H9 (cell line): ENCODE measurements around the gene ENTPD1. TPM values are rescaled to one million over a fixed set of nuclear protein-coding genes. Genes with fewer than 3 reads are reported as not detected.

Source experiments
- DNase-seq: peaks from one replicate; pipeline ENCODE4 v3.0.0-alpha.2; 2017
- H2AFZ ChIP-seq: one replicate; pipeline ENCODE4 v1.6.1; 2013; ENCODE audit warnings: mild to moderate bottlenecking, low read length, control low read depth, moderate library complexity
- H2AK5ac ChIP-seq: 2 replicates; pipeline ENCODE4 v1.6.1; 2013; ENCODE audit warnings: low read length, control low read depth, mixed read lengths; ENCODE audit not compliant: insufficient read length
- H2BK120ac ChIP-seq: one replicate; pipeline ENCODE4 v1.6.1; 2013; ENCODE audit warnings: low read depth, mild to moderate bottlenecking, low read length, control low read depth, inconsistent platforms; ENCODE audit not compliant: poor library complexity, severe bottlenecking
- H2BK12ac ChIP-seq: 2 replicates; pipeline ENCODE4 v1.6.1; 2013; ENCODE audit warnings: low read length, control low read depth, mixed read lengths, low read depth; ENCODE audit not compliant: insufficient read length
- H2BK15ac ChIP-seq: 2 replicates; pipeline ENCODE4 v1.6.1; 2013; ENCODE audit warnings: low read depth, low read length, control low read depth
- H2BK20ac ChIP-seq: one replicate; pipeline ENCODE4 v1.6.1; 2013; ENCODE audit warnings: low read depth, mild to moderate bottlenecking, low read length, control low read depth, inconsistent platforms; ENCODE audit not compliant: poor library complexity, severe bottlenecking
- H2BK5ac ChIP-seq: 2 replicates; pipeline ENCODE4 v1.6.1; 2013; ENCODE audit warnings: low read length, control low read depth, mixed read lengths; ENCODE audit not compliant: insufficient read length
- H3K14ac ChIP-seq: 2 replicates; pipeline ENCODE4 v1.6.1; 2013; ENCODE audit warnings: low read length, control low read depth; ENCODE audit not compliant: insufficient read depth
- H3K18ac ChIP-seq: 2 replicates; pipeline ENCODE4 v1.6.1; 2013; ENCODE audit warnings: low read depth, mild to moderate bottlenecking, mixed read lengths, low read length, control low read depth; ENCODE audit not compliant: insufficient read length
- H3K23ac ChIP-seq: 2 replicates; pipeline ENCODE4 v1.6.1; 2013; ENCODE audit warnings: low read length, control low read depth, mixed read lengths, low read depth; ENCODE audit not compliant: insufficient read length
- H3K23me2 ChIP-seq: 2 replicates; pipeline ENCODE4 v1.6.1; 2013; ENCODE audit warnings: low read depth, mild to moderate bottlenecking, mixed read lengths, low read length, control low read depth; ENCODE audit not compliant: insufficient read length, poor library complexity, severe bottlenecking
- H3K27ac ChIP-seq: 2 replicates; pipeline ENCODE4 v1.5.1; 2013; ENCODE audit warnings: low read length, control low read depth, mixed read lengths, low read depth; ENCODE audit not compliant: insufficient read length
- H3K27me3 ChIP-seq: 2 replicates; pipeline ENCODE4 v1.6.1; 2013; ENCODE audit warnings: low read length, control low read depth, inconsistent platforms; ENCODE audit not compliant: insufficient read depth
- H3K4ac ChIP-seq: 2 replicates; pipeline ENCODE4 v1.6.1; 2013; ENCODE audit warnings: low read depth, mild to moderate bottlenecking, control low read depth, inconsistent platforms, low read length, moderate library complexity
- H3K4me1 ChIP-seq: 2 replicates; pipeline ENCODE4 v1.6.1; 2013; ENCODE audit warnings: low read length, control low read depth, inconsistent platforms; ENCODE audit not compliant: insufficient read depth
- H3K4me2 ChIP-seq: 2 replicates; pipeline ENCODE4 v1.6.1; 2013; ENCODE audit warnings: low read length, control low read depth, mixed read lengths; ENCODE audit not compliant: insufficient read length, insufficient read depth
- H3K56ac ChIP-seq: 2 replicates; pipeline ENCODE4 v1.6.1; 2013; ENCODE audit warnings: low read depth, mild to moderate bottlenecking, mixed read lengths, low read length, control low read depth; ENCODE audit not compliant: insufficient read length
- H3K79me1 ChIP-seq: 2 replicates; pipeline ENCODE4 v1.6.1; 2013; ENCODE audit warnings: low read depth, mild to moderate bottlenecking, moderate library complexity, low read length, control low read depth, inconsistent platforms; ENCODE audit not compliant: insufficient read depth, poor library complexity, severe bottlenecking
- H3K79me2 ChIP-seq: 2 replicates; pipeline ENCODE4 v1.6.1; 2013; ENCODE audit warnings: low read length, control low read depth, inconsistent platforms; ENCODE audit not compliant: insufficient read depth
- H3K9ac ChIP-seq: 2 replicates; pipeline ENCODE4 v1.6.1; 2013; ENCODE audit warnings: low read length, control low read depth, mixed read lengths; ENCODE audit not compliant: insufficient read length; ENCODE audit errors: extremely low read depth
- H3K9me3 ChIP-seq: one replicate; pipeline ENCODE4 v1.6.1; 2013; ENCODE audit warnings: low read depth, low read length, inconsistent platforms; ENCODE audit not compliant: control insufficient read depth
- H3T11ph ChIP-seq: one replicate; pipeline ENCODE4 v1.6.1; 2013; ENCODE audit warnings: mild to moderate bottlenecking, low read length, control low read depth, inconsistent platforms
- H4K20me1 ChIP-seq: one replicate; pipeline ENCODE4 v1.6.1; 2013; ENCODE audit not compliant: control insufficient read depth, insufficient read length, insufficient read depth
- H4K5ac ChIP-seq: 2 replicates; pipeline ENCODE4 v1.6.1; 2013; ENCODE audit warnings: low read depth, mild to moderate bottlenecking, mixed read lengths, low read length, control low read depth; ENCODE audit not compliant: insufficient read length
- H4K8ac ChIP-seq: replicated peaks from 2 replicates; pipeline ENCODE4 v1.6.1; 2013; ENCODE audit warnings: low read length, control low read depth, mixed read lengths, low read depth; ENCODE audit not compliant: insufficient read length
- H4K91ac ChIP-seq: 2 replicates; pipeline ENCODE4 v1.6.1; 2013; ENCODE audit warnings: low read depth, mild to moderate bottlenecking, moderate library complexity, mixed read lengths, low read length, control low read depth; ENCODE audit not compliant: insufficient read length
- H3K27ac Mint-ChIP-seq, 3 experiments: 2 replicates in 2 of 3; 3 replicates in 1 of 3; pipeline ENCODE4 v1.8.0; 2020 to 2021; ENCODE audit warnings: mixed read lengths in 3 of 3, mild to moderate bottlenecking in 1 of 3, moderate library complexity in 1 of 3
- H3K27me3 Mint-ChIP-seq: 2 replicates; pipeline ENCODE4 v1.8.0; 2021; ENCODE audit warnings: low read depth, mild to moderate bottlenecking, moderate library complexity, mixed read lengths
- H3K36me3 Mint-ChIP-seq, 3 experiments: 2 replicates in 2 of 3; 3 replicates in 1 of 3; pipeline ENCODE4 v1.8.0; 2020 to 2021; ENCODE audit warnings: low read depth in 3 of 3, mixed read lengths in 3 of 3; ENCODE audit not compliant: insufficient read depth in 1 of 3
- H3K4me1 Mint-ChIP-seq, 2 experiments: 2 replicates each; pipeline ENCODE4 v1.8.0; 2020; ENCODE audit warnings: mixed read lengths in 2 of 2
- H3K4me3 Mint-ChIP-seq, 2 experiments: 2 replicates in 1 of 2; 3 replicates in 1 of 2; pipeline ENCODE4 v1.8.0; 2020 to 2021; ENCODE audit warnings: mild to moderate bottlenecking in 2 of 2, mixed read lengths in 2 of 2, moderate library complexity in 1 of 2
- H3K9me3 Mint-ChIP-seq, 2 experiments: 2 replicates in 1 of 2; 3 replicates in 1 of 2; pipeline ENCODE4 v1.8.0; 2020; ENCODE audit warnings: mild to moderate bottlenecking in 2 of 2, mixed read lengths in 2 of 2, moderate library complexity in 1 of 2
- WGBS: extraction: QIAGEN DNeasy Blood & Tissue Kit; methylation state at CpG from one replicate; pipeline ENCODE4 v1.1.7; 2013; ENCODE audit warnings: missing lambda C conversion rate, low lambda C conversion rate, mixed read lengths; ENCODE audit not compliant: insufficient read length; ENCODE audit errors: extremely low coverage; 5-methylcytosine and 5-hydroxymethylcytosine counted together
- total RNA-seq: library from RNA; stranded (reverse); gene quantifications from 2 replicates; pipeline ENCODE4 v1.2.1, GENCODE V29; 2021
- TF ChIP-seq, protein P1 (sequence below): fragments of 200-600 bp; sonication (generic); conservative IDR thresholded peaks from 3 replicates; pipeline ENCODE4 v1.8.0; 2021; ENCODE audit warnings: antibody characterized with exemption, mild to moderate bottlenecking

ENTPD1 gene
- total RNA-seq, 1 experiment from 2014 or later, result 1.9 TPM

DNA sequence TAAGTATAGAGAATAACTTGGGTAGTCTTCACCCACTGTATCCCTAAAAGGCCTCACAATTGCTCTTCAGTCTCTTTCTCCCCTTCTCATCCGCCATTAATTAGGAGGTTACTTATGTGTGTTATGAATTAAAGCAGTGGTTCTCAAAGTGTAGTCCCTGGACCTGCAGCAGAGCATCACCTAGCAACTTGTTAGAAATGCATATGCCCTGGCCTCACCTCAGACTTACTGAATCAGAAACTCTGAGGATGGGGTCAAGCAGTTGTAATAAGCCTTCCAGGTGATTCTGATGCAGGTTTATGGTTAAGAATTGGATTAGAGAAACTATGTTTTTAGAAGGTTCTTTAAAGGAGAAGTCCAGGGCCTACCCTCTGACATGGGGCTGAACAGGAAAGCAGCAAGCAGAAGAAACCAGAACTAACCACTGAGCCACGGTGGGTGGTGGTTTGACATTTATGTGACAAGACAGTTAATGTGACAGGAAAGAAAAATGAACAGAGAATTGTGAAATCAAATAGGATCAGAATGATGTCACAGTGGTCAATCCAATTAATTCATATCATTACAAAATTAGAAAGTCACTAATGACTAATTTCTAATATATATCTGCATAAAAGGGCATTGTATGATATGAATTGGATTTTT is 37.6 kb downstream of the ENTPD1 start:
- no peaks in the 10 kb centered on the region for H3K79me1 ChIP-seq
- no peaks in the 10 kb centered on the region for H4K20me1 ChIP-seq
- no peak overlapping the region for H3K4ac ChIP-seq
- no peak overlapping the region for H4K5ac ChIP-seq
- no peaks in the 10 kb centered on the region for H3K9me3 ChIP-seq
- no peak overlapping the region for H2AK5ac ChIP-seq
- H3K23ac ChIP-seq, result no peak overlapping the region
- peaks cover 0 to 2% (median 2%) of the 10 kb centered on the region in 3 experiments; a peak in 2 of 7 replicates for H3K36me3 Mint-ChIP-seq
- no peaks in the 10 kb centered on the region for H3K23me2 ChIP-seq
- H2AFZ ChIP-seq, result no peak overlapping the region
- no CpG with 5 or more reads among the region's 2 CpGs for WGBS
- H3K27me3 ChIP-seq, result no peaks in the 10 kb centered on the region
- H3K27me3 Mint-ChIP-seq, result no peaks in the 10 kb centered on the region
- no peaks in the 10 kb centered on the region for H3K4me1 Mint-ChIP-seq
- no peak for DNase-seq
- no peak overlapping the region for H2BK5ac ChIP-seq
- H3K4me1 ChIP-seq, result no peaks in the 10 kb centered on the region
- H3K4me2 ChIP-seq, result no peak overlapping the region
- no peak overlapping the region for H3K27ac Mint-ChIP-seq
- H2BK120ac ChIP-seq, result no peak overlapping the region
- H2BK20ac ChIP-seq, result no peak overlapping the region
- no peak overlapping the region for H3T11ph ChIP-seq
- no peak overlapping the region for H2BK15ac ChIP-seq
- H3K9me3 Mint-ChIP-seq, result peaks cover 0 to 4% of the 10 kb centered on the region in 2 experiments; a peak in 1 of 5 replicates
- no peak overlapping the region for H4K91ac ChIP-seq
- TF ChIP-seq, protein P1, sequence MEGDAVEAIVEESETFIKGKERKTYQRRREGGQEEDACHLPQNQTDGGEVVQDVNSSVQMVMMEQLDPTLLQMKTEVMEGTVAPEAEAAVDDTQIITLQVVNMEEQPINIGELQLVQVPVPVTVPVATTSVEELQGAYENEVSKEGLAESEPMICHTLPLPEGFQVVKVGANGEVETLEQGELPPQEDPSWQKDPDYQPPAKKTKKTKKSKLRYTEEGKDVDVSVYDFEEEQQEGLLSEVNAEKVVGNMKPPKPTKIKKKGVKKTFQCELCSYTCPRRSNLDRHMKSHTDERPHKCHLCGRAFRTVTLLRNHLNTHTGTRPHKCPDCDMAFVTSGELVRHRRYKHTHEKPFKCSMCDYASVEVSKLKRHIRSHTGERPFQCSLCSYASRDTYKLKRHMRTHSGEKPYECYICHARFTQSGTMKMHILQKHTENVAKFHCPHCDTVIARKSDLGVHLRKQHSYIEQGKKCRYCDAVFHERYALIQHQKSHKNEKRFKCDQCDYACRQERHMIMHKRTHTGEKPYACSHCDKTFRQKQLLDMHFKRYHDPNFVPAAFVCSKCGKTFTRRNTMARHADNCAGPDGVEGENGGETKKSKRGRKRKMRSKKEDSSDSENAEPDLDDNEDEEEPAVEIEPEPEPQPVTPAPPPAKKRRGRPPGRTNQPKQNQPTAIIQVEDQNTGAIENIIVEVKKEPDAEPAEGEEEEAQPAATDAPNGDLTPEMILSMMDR, result no peak
- no peak overlapping the region for H2BK12ac ChIP-seq
- no peak overlapping the region for H3K18ac ChIP-seq
- H3K79me2 ChIP-seq, result no peaks in the 10 kb centered on the region
- H3K9ac ChIP-seq, result no peak overlapping the region
- no peak overlapping the region for H3K14ac ChIP-seq
- no peak overlapping the region for H4K8ac ChIP-seq
- no peak overlapping the region for H3K27ac ChIP-seq
- no peak overlapping the region for H3K4me3 Mint-ChIP-seq
- H3K56ac ChIP-seq, result no peak overlapping the region
